Left lung (tissue), 10 donors: ENCODE measurements around the gene DPYSL4. TPM values are rescaled to one million over a fixed set of nuclear protein-coding genes. Genes with fewer than 3 reads are reported as not detected.
"Not testable (repeated sequence)": the region's sequence is repeated elsewhere in the genome, so short reads cannot be mapped to it uniquely, and the experiment has no call there.

ENCODE experiments used
- ATAC-seq: fragments of 200-7000 bp; cut with Tn5 transposase; one replicate; pipeline ENCODE4 v1.9.1; 2020; ENCODE audit warnings: moderate library complexity
- DNase-seq, 4 donors: peaks; one replicate each; pipeline ENCODE4 v3.0.0-alpha.2; 2013 to 2020
- H3K27ac ChIP-seq, 2 donors: fragments of 200-600 bp; sonication (generic) in 1 of 2; one replicate each; pipeline versions ENCODE4 v1.5.0 to v1.8.0; 2020 to 2021
- H3K27me3 ChIP-seq, 2 donors: fragments of 200-600 bp; sonication (generic) in 1 of 2; one replicate each; pipeline versions ENCODE4 v1.5.0 to v1.8.0; 2020 to 2021
- H3K36me3 ChIP-seq, 2 donors: fragments of 200-600 bp; sonication (generic) in 1 of 2; one replicate each; pipeline versions ENCODE4 v1.5.0 to v1.8.0; 2020 to 2021
- H3K4me1 ChIP-seq, 2 donors: fragments of 200-600 bp; one replicate each; pipeline ENCODE4 v1.8.0; 2021
- H3K4me3 ChIP-seq, 2 donors: fragments of 200-600 bp; sonication (generic) in 1 of 2; one replicate each; pipeline versions ENCODE4 v1.5.0 to v1.8.0; 2020 to 2021; ENCODE audit warnings: mild to moderate bottlenecking in 1 of 2
- H3K9me3 ChIP-seq, 2 donors: fragments of 200-600 bp; sonication (generic) in 1 of 2; one replicate each; pipeline versions ENCODE4 v1.5.0 to v1.8.0; 2020 to 2021
- CTCF ChIP-seq, 2 donors: fragments of 200-600 bp; sonication (generic) in 1 of 2; IDR thresholded peaks; one replicate each; pipeline versions ENCODE4 v1.5.0 to v1.8.0; 2021; ENCODE audit warnings: antibody characterized with exemption in 2 of 2
- intact Hi-C, 2 donors: fragments of 100-400 bp; cut with DNase I; formaldehyde crosslinking; loops; one replicate each; pipeline versions ENCODE4 v1.11.2 to v1.14.2; 2022
- polyA plus RNA-seq, 6 donors: library from polyadenylated mRNA; unstranded; fragments of 120-200 nt; gene quantifications; one replicate each; pipeline ENCODE4 v1.2.1, GENCODE V29; 2013; ENCODE audit not compliant: insufficient read length in 6 of 6
- total RNA-seq, 2 donors: library from RNA; stranded (reverse); fragmentation: NEBNext Ultra II Directional; extraction: Animal tissue kit (Norgen Biotek cat#: 25700); gene quantifications; one replicate each; pipeline ENCODE4 v1.2.1, GENCODE V29; 2021
- donor health status: DM: no; HTN: yes; CAD: no.
- donor health status: DM: no; HTN: no; CAD: no.

Gene DPYSL4
- total and polyA plus RNA-seq, 8 donors: 1.3 to 14.6 (median 10.4) TPM

DNA sequence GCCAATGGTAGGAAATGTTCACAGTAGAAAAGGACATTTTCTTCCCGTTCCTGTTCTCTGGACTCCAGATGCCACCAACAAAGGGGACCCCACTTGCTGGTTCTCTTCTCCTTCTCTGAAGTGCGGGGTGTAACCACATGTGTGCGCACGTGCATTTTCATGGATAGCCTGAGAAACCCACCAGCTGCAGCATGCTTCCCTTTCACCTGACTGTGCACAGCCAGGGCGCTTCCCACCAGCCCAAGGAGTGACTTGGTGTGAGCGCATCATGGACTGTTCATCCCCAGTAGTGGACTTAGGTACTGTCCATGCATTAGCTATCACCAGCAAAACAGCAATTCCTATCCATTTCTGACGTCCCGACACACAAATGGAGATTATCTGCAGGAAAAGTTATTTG lies 29.6 kb upstream of the DPYSL4 start:
- no peaks in the 10 kb centered on the region for H3K4me1 ChIP-seq
- no peaks in the 10 kb centered on the region for H3K27me3 ChIP-seq
- no peaks in the 10 kb centered on the region for H3K9me3 ChIP-seq
- H3K4me3 ChIP-seq: no peak overlapping the region
- no peak for ATAC-seq
- no peaks in the 10 kb centered on the region for H3K36me3 ChIP-seq
- DNase-seq: peak in 1 of 4 donors; percentile 36
- no peak for TF ChIP-seq CTCF (IDR thresholded peaks at IDR 0.05)
- intact Hi-C loops: no loop called here
- no peak overlapping the region for H3K27ac ChIP-seq

- peaks cover 0 to 5% of the 10 kb centered on the region in 2 donors for H3K27me3 ChIP-seq
- no peak overlapping the region for H3K27ac ChIP-seq
- no peak overlapping the region for H3K4me3 ChIP-seq
- H3K4me1 ChIP-seq: no peaks in the 10 kb centered on the region
- no peaks in the 10 kb centered on the region for H3K9me3 ChIP-seq
- DNase-seq: no peak
- intact Hi-C loops: no loop called here
- TF ChIP-seq CTCF (IDR thresholded peaks at IDR 0.05): no peak
- ATAC-seq: no peak
- H3K36me3 ChIP-seq: no peaks in the 10 kb centered on the region
Measured at GRCh38 chr10:132158122-132158741, 28.5 kb upstream of the DPYSL4 start.

DNA sequence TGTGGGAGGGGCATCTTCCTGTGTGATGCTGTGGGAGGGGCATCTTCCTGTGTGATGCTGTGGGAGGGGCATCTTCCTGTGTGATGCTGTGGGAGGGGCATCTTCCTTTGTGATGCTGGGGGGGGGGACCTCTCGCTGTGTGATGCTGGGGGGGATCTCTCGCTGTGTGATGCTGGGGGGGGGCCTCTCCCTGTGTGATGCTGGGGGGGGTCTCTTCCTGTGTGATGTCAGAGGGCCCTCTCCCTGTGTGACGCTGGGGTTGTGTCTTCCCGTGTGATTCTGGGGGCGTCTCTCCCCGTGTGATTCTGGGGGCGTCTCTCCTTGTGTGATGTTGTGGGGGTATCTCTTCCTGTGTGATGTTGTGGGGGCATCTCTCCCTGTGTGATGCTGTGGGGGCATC lies 27.9 kb upstream of the DPYSL4 start:
- peaks cover 0 to 11% of the 10 kb centered on the region in 2 donors for H3K27me3 ChIP-seq
- TF ChIP-seq CTCF (IDR thresholded peaks at IDR 0.05): no peak
- intact Hi-C loops: no loop called here
- H3K27ac ChIP-seq: no peak overlapping the region
- H3K4me1 ChIP-seq: no peaks in the 10 kb centered on the region
- DNase-seq (no peak), ATAC-seq (no peak)
- H3K9me3 ChIP-seq: no peaks in the 10 kb centered on the region
- H3K4me3 ChIP-seq: no peak overlapping the region
- H3K36me3 ChIP-seq: no peaks in the 10 kb centered on the region

DNA sequence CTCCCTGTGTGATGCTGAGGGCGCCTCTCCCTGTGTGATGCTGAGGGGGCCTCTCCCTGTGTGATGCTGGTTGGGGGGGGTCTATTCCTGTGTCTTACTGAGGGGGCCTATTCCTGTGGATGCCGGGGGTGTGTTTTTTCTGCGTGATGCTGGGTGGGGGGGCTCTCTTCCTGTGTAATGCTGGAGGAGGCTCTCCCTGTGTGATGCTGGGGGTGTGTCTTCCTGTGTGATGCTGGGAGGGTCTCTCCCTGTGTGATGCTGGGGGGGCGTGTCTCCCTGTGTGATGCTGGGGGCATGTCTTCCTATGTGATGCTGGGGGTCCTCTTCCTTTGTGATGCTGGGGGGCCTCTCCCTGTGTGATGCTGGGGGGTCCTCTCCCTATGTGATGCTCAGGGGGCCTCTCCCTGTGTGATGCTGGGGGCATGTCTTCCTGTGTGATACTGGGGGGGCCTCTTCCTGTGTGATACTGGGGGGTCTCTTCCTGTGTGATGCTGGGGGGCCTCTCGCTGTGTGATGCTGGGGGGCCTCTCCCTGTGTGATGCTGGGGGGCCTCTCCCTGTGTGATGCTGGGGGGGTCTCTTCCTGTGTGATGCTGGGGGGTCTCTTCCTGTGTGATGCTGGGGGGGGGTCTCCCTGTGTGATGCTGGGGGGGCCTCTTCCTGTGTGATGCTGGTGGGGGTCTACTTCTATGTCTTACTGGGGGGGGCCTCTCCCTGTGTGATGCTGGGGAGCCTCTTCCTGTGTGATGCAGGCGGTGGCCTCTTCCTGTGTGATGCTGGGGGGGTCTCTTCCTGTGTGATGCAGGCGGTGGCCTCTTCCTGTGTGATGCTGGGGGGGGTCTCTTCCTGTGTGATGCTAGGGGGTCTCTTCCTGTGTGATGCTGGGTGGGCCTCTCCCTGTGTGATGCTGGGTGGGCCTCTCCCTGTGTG lies 27.2 kb upstream of the DPYSL4 start:
- H3K9me3 ChIP-seq, H3K4me1 ChIP-seq, H3K27ac ChIP-seq, ATAC-seq, H3K4me3 ChIP-seq, H3K36me3 ChIP-seq, intact Hi-C loops: not testable (repeated sequence)
- peak in 1 of 4 donors; percentile 24 for DNase-seq
- peaks cover 0 to 18% of the 10 kb centered on the region in 2 donors for H3K27me3 ChIP-seq

DNA sequence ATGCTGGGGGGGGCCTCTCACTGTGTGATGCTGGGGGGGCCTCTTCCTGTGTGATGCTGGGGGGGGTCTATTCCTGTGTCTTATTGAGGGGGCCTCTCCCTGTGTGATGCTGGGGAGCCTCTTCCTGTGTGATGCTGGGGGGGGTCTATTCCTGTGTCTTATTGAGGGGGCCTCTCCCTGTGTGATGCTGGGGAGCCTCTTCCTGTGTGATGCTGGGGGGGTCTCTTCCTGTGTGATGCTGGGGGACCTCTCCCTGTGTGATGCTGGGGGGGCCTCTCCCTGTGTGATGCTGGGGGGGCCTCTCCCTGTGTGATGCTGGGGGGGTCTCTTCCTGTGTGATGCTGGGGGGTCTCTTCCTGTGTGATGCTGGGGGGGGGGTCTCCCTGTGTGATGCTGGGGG lies 26.5 kb upstream of the DPYSL4 start:
- H3K9me3 ChIP-seq, H3K4me3 ChIP-seq, DNase-seq, H3K27ac ChIP-seq, ATAC-seq, intact Hi-C loops, H3K36me3 ChIP-seq, H3K4me1 ChIP-seq: not testable (repeated sequence)
- H3K27me3 ChIP-seq: peaks cover 0 to 25% of the 10 kb centered on the region in 2 donors

- peaks cover 0 to 31% of the 10 kb centered on the region in 2 donors for H3K27me3 ChIP-seq
- H3K9me3 ChIP-seq, H3K4me1 ChIP-seq, ATAC-seq, H3K36me3 ChIP-seq, DNase-seq, intact Hi-C loops, H3K4me3 ChIP-seq, H3K27ac ChIP-seq: not testable (repeated sequence)
Measured at GRCh38 chr10:132160834-132161622, 25.7 kb upstream of the DPYSL4 start.
